SK-N-MC (cell line): ENCODE measurements around the gene KCNAB2.

Experiments
- EZH2 ChIP-seq: fragments of 200-600 bp; sonication (generic); IDR thresholded peaks from one replicate; pipeline ENCODE4 v1.6.1; 2017; ENCODE audit warnings: antibody characterized with exemption
- POLR2AphosphoS5 ChIP-seq: IDR thresholded peaks from 2 replicates; pipeline ENCODE4 v1.6.1; 2012; ENCODE audit warnings: mild to moderate bottlenecking, low read depth, low read length, borderline replicate concordance

DNA sequence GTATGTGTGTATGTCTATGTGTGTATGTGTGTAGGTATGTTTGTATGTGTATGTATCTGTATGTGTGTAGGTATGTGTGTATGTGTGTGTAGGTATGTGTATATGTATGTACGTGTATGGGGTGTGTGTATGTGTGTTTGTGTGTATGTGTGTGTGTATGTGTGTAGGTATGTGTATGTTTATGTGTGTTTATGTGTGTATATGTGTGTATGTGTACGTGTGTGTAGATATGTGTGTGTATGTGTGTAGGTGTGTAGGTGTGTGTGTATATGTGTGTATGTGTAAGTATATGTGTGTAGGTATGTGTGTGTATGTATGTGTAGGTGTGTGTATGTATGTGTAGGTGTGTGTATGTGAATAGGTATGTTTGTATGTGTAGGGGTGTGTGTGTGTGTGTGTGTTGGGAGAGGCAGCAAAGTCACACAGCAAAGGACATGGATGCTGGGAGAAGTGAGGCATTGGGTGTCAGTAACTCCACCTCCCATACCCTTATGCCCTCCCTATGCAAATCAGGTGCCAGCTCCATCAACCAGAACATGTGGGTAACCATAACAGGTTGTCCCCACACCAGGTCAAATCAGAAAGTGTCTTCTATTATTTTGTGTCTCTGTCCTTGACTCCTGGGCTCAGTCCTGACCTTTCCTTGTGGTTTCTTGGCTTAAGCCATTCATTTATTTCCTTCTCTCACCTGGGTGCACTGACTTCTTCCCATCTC, 15.0 kb upstream of the KCNAB2 start:
- TF ChIP-seq POLR2AphosphoS5 (no peak), EZH2 (no peak)
